Measurements from ENCODE around the gene GPBP1. TPM values are rescaled to one million over a fixed set of nuclear protein-coding genes. Genes with fewer than 3 reads are reported as not detected.
"Not testable (repeated sequence)": the region's sequence is repeated elsewhere in the genome, so short reads cannot be mapped to it uniquely, and the experiment has no call there.

Gene GPBP1
- total RNA-seq, 2 experiments from 2014 or later, result 77.0 to 99.2 TPM

DNA sequence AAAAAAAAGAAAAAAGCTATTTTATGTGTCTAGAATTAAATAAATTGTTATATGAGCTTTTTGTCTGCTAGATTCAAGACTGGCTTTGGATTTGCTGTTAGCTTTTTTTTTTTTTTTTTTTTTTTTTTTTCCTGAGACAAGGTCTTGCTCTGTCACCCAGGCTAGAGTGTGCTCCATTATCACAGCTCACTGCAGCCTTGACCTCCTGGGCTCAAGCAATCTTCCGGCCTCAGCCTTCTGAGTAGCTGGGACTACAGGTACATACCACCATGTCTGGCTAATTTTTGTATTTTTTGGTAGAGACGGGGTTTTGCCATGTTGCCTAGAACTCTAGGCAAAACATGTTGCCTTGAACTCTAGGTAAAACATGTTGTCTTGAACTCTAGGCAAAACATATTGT is 16.7 kb downstream of the GPBP1 start:
- no peak for TF ChIP-seq EZH2phosphoT487 (IDR thresholded peaks at IDR 0.05; ENCODE audit: borderline replicate concordance, low read depth, low read length)
- TF ChIP-seq, protein P1, sequence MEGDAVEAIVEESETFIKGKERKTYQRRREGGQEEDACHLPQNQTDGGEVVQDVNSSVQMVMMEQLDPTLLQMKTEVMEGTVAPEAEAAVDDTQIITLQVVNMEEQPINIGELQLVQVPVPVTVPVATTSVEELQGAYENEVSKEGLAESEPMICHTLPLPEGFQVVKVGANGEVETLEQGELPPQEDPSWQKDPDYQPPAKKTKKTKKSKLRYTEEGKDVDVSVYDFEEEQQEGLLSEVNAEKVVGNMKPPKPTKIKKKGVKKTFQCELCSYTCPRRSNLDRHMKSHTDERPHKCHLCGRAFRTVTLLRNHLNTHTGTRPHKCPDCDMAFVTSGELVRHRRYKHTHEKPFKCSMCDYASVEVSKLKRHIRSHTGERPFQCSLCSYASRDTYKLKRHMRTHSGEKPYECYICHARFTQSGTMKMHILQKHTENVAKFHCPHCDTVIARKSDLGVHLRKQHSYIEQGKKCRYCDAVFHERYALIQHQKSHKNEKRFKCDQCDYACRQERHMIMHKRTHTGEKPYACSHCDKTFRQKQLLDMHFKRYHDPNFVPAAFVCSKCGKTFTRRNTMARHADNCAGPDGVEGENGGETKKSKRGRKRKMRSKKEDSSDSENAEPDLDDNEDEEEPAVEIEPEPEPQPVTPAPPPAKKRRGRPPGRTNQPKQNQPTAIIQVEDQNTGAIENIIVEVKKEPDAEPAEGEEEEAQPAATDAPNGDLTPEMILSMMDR (conservative IDR thresholded peaks at IDR 0.05; ENCODE audit: low read length), result no peak
- H3K9me3 ChIP-seq (ENCODE audit: low read length), result no peaks in the 10 kb centered on the region
- no peak overlapping the region for H3K4me3 ChIP-seq (ENCODE audit: low read depth, low read length, poor library complexity, severe bottlenecking)
- peaks cover 100% of the 10 kb centered on the region for H3K79me2 ChIP-seq (ENCODE audit: insufficient read depth, low read depth, low read length)
- intact Hi-C loops (cut with micrococcal nuclease; ENCODE audit: unreplicated experiment), result no loop called here
- H4K20me1 ChIP-seq (ENCODE audit: insufficient read depth, low read length), result peaks cover 64% of the 10 kb centered on the region
- H3K36me3 ChIP-seq (ENCODE audit: insufficient read depth, low read length), result peaks cover 78% of the 10 kb centered on the region
- DNase-seq (ENCODE audit: low spot score), result no peak
- H3K4me1 ChIP-seq (ENCODE audit: insufficient read depth, low read length, poor library complexity, severe bottlenecking), result peaks cover 46% of the 10 kb centered on the region
- H3K9me2 ChIP-seq (ENCODE audit: insufficient read depth, low read length), result no peaks in the 10 kb centered on the region
- no peak overlapping the region for H3K27ac ChIP-seq (ENCODE audit: low read depth, low read length, poor library complexity, severe bottlenecking)
- H2AFZ ChIP-seq (ENCODE audit: low read length), result no peak overlapping the region
- no peak overlapping the region for H3K4me2 ChIP-seq (ENCODE audit: low read length)
- POLR2A ChIA-PET, result interaction anchor here (0.6 to 3.1 kb wide), 14 partner anchors 11 to 1232 kb away, joined by 3 to 30 read pairs (median 4); partner anchors contain the start of genes GPBP1 and SETD9
- no TSS peak for BruUV-seq (replicated peaks)
- CTCF ChIA-PET (ENCODE audit: unreplicated experiment), result interaction anchor here (1.3 kb wide), 1 partner anchor 17 kb away, joined by 3 read pairs; no protein-coding TSS in a partner anchor

DNA sequence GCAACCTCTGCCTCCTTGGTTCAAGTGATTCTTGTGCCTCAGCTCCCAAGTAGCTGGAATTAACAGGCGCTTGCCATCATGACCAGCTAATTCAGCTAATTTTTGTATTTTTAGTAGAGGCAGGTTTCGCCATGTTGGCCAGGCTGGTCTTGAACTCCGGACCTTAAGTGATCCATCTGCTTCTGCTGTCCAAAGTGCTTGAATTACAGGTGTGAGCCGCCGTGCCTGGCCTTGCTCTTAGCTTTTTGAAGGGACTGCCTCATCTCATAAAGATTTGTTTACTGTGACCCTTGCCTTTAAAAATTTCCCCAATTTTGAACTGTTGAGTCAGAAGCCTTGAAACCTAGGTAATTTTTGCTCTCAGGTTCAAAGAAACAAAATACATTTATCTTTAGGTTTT is 17.3 kb downstream of the GPBP1 start:
- Histone ChIP-seq H3K9me2 (ENCODE audit: insufficient read depth, low read length) (no peaks in the 10 kb centered on the region), H3K79me2 (ENCODE audit: insufficient read depth, low read depth, low read length) (peaks cover 100% of the 10 kb centered on the region), H3K4me3 (ENCODE audit: low read depth, low read length, poor library complexity, severe bottlenecking) (no peak overlapping the region), H4K20me1 (ENCODE audit: insufficient read depth, low read length) (peaks cover 59% of the 10 kb centered on the region), H3K9me3 (ENCODE audit: low read length) (no peaks in the 10 kb centered on the region), H3K36me3 (ENCODE audit: insufficient read depth, low read length) (peaks cover 83% of the 10 kb centered on the region), H3K4me2 (ENCODE audit: low read length) (no peak overlapping the region), H3K27ac (ENCODE audit: low read depth, low read length, poor library complexity, severe bottlenecking) (no peak overlapping the region), H3K4me1 (ENCODE audit: insufficient read depth, low read length, poor library complexity, severe bottlenecking) (peaks cover 40% of the 10 kb centered on the region), H2AFZ (ENCODE audit: low read length) (no peak overlapping the region)
- DNase-seq (ENCODE audit: low spot score), result no peak
- CTCF ChIA-PET (ENCODE audit: unreplicated experiment), result no interaction called here
- POLR2A ChIA-PET, result interaction anchor here (0.7 to 3.1 kb wide), 8 partner anchors 10 to 157 kb away, joined by 3 to 30 read pairs (median 6); partner anchors contain the start of gene GPBP1
- BruUV-seq (replicated peaks), result no TSS peak
- TF ChIP-seq, protein P1 (conservative IDR thresholded peaks at IDR 0.05; ENCODE audit: low read length), result no peak
- TF ChIP-seq EZH2phosphoT487 (IDR thresholded peaks at IDR 0.05; ENCODE audit: borderline replicate concordance, low read depth, low read length), result no peak
- intact Hi-C loops (cut with micrococcal nuclease; ENCODE audit: unreplicated experiment), result no loop called here

DNA sequence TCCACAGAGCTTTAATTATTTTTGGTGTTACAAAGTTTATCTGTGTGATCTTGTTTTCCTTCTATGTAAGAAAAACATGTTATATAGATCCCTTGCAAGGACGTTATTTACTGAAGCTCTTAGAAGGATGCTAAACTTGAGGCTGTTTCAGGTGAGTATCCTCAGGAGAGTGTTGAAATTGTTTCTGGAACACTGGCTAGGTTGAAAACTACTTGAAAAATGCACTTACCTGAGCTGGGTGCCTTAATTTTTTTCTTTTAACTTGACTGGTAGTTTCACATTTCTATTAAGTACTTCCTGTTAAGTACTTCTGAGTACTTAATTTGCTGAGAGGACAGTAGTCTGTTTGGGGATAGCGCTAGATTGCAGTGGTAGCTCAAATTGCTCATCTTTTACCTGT is 18.1 kb downstream of the GPBP1 start:
- ChIA-PET POLR2A (interaction anchor here (0.7 to 3.1 kb wide), 5 partner anchors 10 to 27 kb away, joined by 3 to 30 read pairs (median 9); partner anchors contain the start of gene GPBP1), CTCF (ENCODE audit: unreplicated experiment) (no interaction called here)
- Histone ChIP-seq H3K9me3 (ENCODE audit: low read length) (no peaks in the 10 kb centered on the region), H3K79me2 (ENCODE audit: insufficient read depth, low read depth, low read length) (peaks cover 100% of the 10 kb centered on the region), H3K27ac (ENCODE audit: low read depth, low read length, poor library complexity, severe bottlenecking) (no peak overlapping the region), H3K9me2 (ENCODE audit: insufficient read depth, low read length) (no peaks in the 10 kb centered on the region), H2AFZ (ENCODE audit: low read length) (no peak overlapping the region), H3K4me1 (ENCODE audit: insufficient read depth, low read length, poor library complexity, severe bottlenecking) (peaks cover 32% of the 10 kb centered on the region), H3K36me3 (ENCODE audit: insufficient read depth, low read length) (peaks cover 84% of the 10 kb centered on the region), H3K4me2 (ENCODE audit: low read length) (no peak overlapping the region), H4K20me1 (ENCODE audit: insufficient read depth, low read length) (peaks cover 52% of the 10 kb centered on the region), H3K4me3 (ENCODE audit: low read depth, low read length, poor library complexity, severe bottlenecking) (no peak overlapping the region)
- TF ChIP-seq, protein P1 (conservative IDR thresholded peaks at IDR 0.05; ENCODE audit: low read length), result no peak
- TF ChIP-seq EZH2phosphoT487 (IDR thresholded peaks at IDR 0.05; ENCODE audit: borderline replicate concordance, low read depth, low read length), result no peak
- intact Hi-C loops (cut with micrococcal nuclease; ENCODE audit: unreplicated experiment), result no loop called here
- no TSS peak for BruUV-seq (replicated peaks)
- DNase-seq (ENCODE audit: low spot score), result no peak

DNA sequence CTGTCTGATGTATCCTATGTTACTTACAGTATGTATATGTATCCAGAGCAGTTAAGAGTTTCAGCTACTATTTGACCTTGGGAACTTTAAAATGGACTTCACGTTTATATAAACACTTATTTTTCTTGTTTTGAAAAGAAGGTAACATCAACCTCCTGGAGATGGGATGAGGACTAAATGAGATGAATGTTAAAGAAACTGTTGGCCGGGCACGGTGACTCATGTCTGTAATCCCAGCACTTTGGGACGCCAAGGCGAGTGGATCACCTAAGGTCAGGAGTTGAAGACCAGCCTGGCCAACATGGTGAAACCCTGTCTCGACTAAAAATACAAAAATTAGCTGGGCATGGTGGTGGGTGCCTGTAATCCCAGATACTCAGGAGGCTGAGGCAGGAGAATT is 19.0 kb downstream of the GPBP1 start:
- H3K4me2 ChIP-seq (ENCODE audit: low read length); H2AFZ ChIP-seq (ENCODE audit: low read length); DNase-seq (ENCODE audit: low spot score); H3K27ac ChIP-seq (ENCODE audit: low read depth, low read length, poor library complexity, severe bottlenecking); H3K9me2 ChIP-seq (ENCODE audit: insufficient read depth, low read length); CTCF ChIA-PET (ENCODE audit: unreplicated experiment); H3K4me3 ChIP-seq (ENCODE audit: low read depth, low read length, poor library complexity, severe bottlenecking); H3K9me3 ChIP-seq (ENCODE audit: low read length); intact Hi-C loops (cut with micrococcal nuclease; ENCODE audit: unreplicated experiment); BruUV-seq (replicated peaks): not testable (repeated sequence)
- H3K36me3 ChIP-seq (ENCODE audit: insufficient read depth, low read length), result peaks cover 91% of the 10 kb centered on the region
- H3K79me2 ChIP-seq (ENCODE audit: insufficient read depth, low read depth, low read length), result peaks cover 100% of the 10 kb centered on the region
- POLR2A ChIA-PET, result interaction anchor here (0.7 kb wide), 1 partner anchor 9 kb away, joined by 4 read pairs; no protein-coding TSS in a partner anchor
- H4K20me1 ChIP-seq (ENCODE audit: insufficient read depth, low read length), result peaks cover 49% of the 10 kb centered on the region
- peaks cover 24% of the 10 kb centered on the region for H3K4me1 ChIP-seq (ENCODE audit: insufficient read depth, low read length, poor library complexity, severe bottlenecking)
